Natural killer cell (primary cell): ENCODE measurements around the gene ADGRB3. TPM values are rescaled to one million over a fixed set of nuclear protein-coding genes. Genes with fewer than 3 reads are reported as not detected.

Source experiments
- ATAC-seq, 3 donors: fragments of 150-1000 bp in 2 of 3; fragments of 200-7000 bp in 1 of 3; cut with Tn5 transposase; 1 replicate in 1 of 3; 2 replicates in 2 of 3; pipeline ENCODE4 v1.10.0; 2021; ENCODE audit warnings: mild to moderate bottlenecking in 2 of 3, moderate library complexity in 2 of 3
- DNase-seq, 2 donors: peaks; one replicate each; pipeline versions ENCODE4 v3.0.0 to v3.0.0-alpha.2; 2013 to 2021; ENCODE audit warnings: mixed read lengths in 1 of 2
- H3K27ac ChIP-seq: one replicate; pipeline ENCODE4 v1.5.1; 2013; ENCODE audit warnings: mild to moderate bottlenecking, low read length
- H3K27me3 ChIP-seq: one replicate; pipeline ENCODE4 v1.6.1; 2013; ENCODE audit warnings: low read length; ENCODE audit not compliant: control insufficient read depth, insufficient read depth
- H3K36me3 ChIP-seq: one replicate; pipeline ENCODE4 v1.6.1; 2013; ENCODE audit warnings: low read length; ENCODE audit not compliant: control insufficient read depth, insufficient read depth
- H3K4me1 ChIP-seq: one replicate; pipeline ENCODE4 v1.6.1; 2013; ENCODE audit warnings: low read length; ENCODE audit not compliant: control insufficient read depth, insufficient read depth
- H3K4me3 ChIP-seq: one replicate; pipeline ENCODE4 v1.5.1; 2013; ENCODE audit warnings: low read length
- H3K9me3 ChIP-seq: one replicate; pipeline ENCODE4 v1.6.1; 2013; ENCODE audit warnings: low read length; ENCODE audit not compliant: control insufficient read depth, insufficient read depth
- H3K27ac Mint-ChIP-seq, 2 donors: one replicate each; pipeline ENCODE4 v1.8.0; 2022; ENCODE audit warnings: mild to moderate bottlenecking in 2 of 2, mixed read lengths in 2 of 2, moderate library complexity in 1 of 2
- H3K27me3 Mint-ChIP-seq, 2 donors: one replicate each; pipeline ENCODE4 v1.8.0; 2022; ENCODE audit warnings: low read depth in 2 of 2, mixed read lengths in 2 of 2
- H3K36me3 Mint-ChIP-seq: one replicate; pipeline ENCODE4 v1.8.0; 2022; ENCODE audit warnings: mixed read lengths
- H3K4me1 Mint-ChIP-seq, 2 donors: one replicate each; pipeline ENCODE4 v1.8.0; 2022; ENCODE audit warnings: mixed read lengths in 2 of 2
- H3K4me3 Mint-ChIP-seq: one replicate; pipeline ENCODE4 v1.8.0; 2022; ENCODE audit warnings: mild to moderate bottlenecking, moderate library complexity, mixed read lengths
- H3K9me3 Mint-ChIP-seq, 2 donors: one replicate each; pipeline ENCODE4 v1.8.0; 2022; ENCODE audit warnings: mixed read lengths in 2 of 2
- CTCF ChIP-seq: fragments of 200-600 bp; IDR thresholded peaks from one replicate; pipeline ENCODE4 v1.8.0; 2022; ENCODE audit warnings: antibody characterized with exemption
- WGBS: methylation state at CpG from one replicate; pipeline ENCODE4 v1.1.7; 2013; ENCODE audit warnings: missing lambda C conversion rate; ENCODE audit not compliant: insufficient coverage; 5-methylcytosine and 5-hydroxymethylcytosine counted together
- intact Hi-C: fragments of 100-400 bp; cut with micrococcal nuclease; formaldehyde crosslinking; loops from one replicate; pipeline ENCODE4 v1.14.2; 2022
- total RNA-seq, 4 donors: library from RNA; stranded (reverse); fragments of 120-200 nt in 1 of 4; gene quantifications; one replicate each; pipeline versions ENCODE4 v1.2.3 to v1.2.4, GENCODE V29; 2013 to 2022

ADGRB3 gene
- total RNA-seq, 3 donors from 2014 or later (not counting 1 experiment from before 2014, with no cell fraction given) = not detected

DNA sequence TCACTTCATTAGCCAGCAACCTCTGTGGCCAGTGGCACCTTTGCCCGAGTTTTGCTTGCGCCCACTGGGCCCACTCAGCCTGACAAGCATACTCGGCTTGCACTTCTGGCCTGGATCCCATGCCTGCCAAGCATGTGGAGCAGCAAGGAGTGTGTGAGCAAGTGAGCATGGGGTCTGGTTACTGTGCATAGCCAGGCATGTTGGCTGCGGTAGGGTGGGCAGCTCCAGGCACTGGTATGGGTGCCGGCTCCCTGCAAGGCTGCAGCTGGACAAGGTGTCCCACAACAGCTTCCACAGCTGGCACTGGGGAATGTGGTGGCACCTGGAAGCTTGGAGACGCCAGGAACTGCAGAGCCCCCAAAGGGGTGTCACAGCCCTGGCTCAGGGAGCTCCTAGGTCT lies 510.0 kb downstream of the ADGRB3 start:
- 83% methylated on average over 6 of the region's 6 CpGs for WGBS
- H3K27me3 ChIP-seq = no peaks in the 10 kb centered on the region
- no peaks in the 10 kb centered on the region for H3K36me3 ChIP-seq
- Mint-ChIP-seq H3K4me1 (no peaks in the 10 kb centered on the region), H3K36me3 (peaks cover 8% of the 10 kb centered on the region), H3K4me3 (no peak overlapping the region), H3K9me3 (peaks cover 16 to 20% of the 10 kb centered on the region in 2 donors), H3K27ac (no peak overlapping the region), H3K27me3 (no peaks in the 10 kb centered on the region)
- H3K27ac ChIP-seq = no peak overlapping the region
- ATAC-seq (no peak), DNase-seq (no peak)
- intact Hi-C loops = no loop called here
- H3K4me3 ChIP-seq = no peak overlapping the region
- H3K4me1 ChIP-seq = no peaks in the 10 kb centered on the region
- peaks cover 17% of the 10 kb centered on the region for H3K9me3 ChIP-seq
- no peak for TF ChIP-seq CTCF

DNA sequence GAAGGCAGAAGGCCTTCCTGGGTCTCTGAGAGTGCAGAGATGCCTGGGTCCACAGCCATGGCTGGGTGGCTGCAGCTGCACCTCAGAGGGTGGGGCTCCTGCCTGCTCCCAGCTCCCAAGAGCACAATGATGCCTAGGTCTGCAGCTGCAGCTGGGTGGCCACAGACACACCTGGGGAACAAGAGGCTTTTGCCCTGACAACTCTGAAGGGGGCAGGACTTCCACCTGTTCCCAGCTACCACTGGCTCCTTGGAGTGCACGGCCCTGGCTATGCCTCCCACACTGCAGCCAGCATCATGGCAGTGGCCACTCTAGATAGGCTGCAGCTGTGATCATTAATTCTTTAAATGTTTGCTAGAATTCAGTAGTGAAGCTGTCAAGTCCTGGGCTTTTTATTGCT lies 511.3 kb downstream of the ADGRB3 start:
- H3K27me3 ChIP-seq = no peaks in the 10 kb centered on the region
- no peak overlapping the region for H3K4me3 Mint-ChIP-seq
- no peak overlapping the region for H3K27ac ChIP-seq
- ATAC-seq = no peak
- H3K9me3 ChIP-seq = peaks cover 20% of the 10 kb centered on the region
- no peaks in the 10 kb centered on the region for H3K27me3 Mint-ChIP-seq
- no peaks in the 10 kb centered on the region for H3K36me3 ChIP-seq
- H3K9me3 Mint-ChIP-seq = peaks cover 11 to 15% of the 10 kb centered on the region in 2 donors
- no peaks in the 10 kb centered on the region for H3K4me1 Mint-ChIP-seq
- 79% methylated on average over 1 of the region's 1 CpG for WGBS
- no peak for TF ChIP-seq CTCF
- intact Hi-C loops = no loop called here
- no peak for DNase-seq
- H3K27ac Mint-ChIP-seq = no peak overlapping the region
- H3K4me3 ChIP-seq = no peak overlapping the region
- no peaks in the 10 kb centered on the region for H3K4me1 ChIP-seq
- peaks cover 8% of the 10 kb centered on the region for H3K36me3 Mint-ChIP-seq

- DNase-seq (no peak), ATAC-seq (no peak)
- no peaks in the 10 kb centered on the region for H3K27me3 Mint-ChIP-seq
- no peaks in the 10 kb centered on the region for H3K4me1 Mint-ChIP-seq
- H3K4me3 Mint-ChIP-seq = no peak overlapping the region
- Histone ChIP-seq H3K4me1 (no peaks in the 10 kb centered on the region), H3K9me3 (no peaks in the 10 kb centered on the region), H3K4me3 (no peak overlapping the region), H3K27ac (no peak overlapping the region), H3K27me3 (no peaks in the 10 kb centered on the region), H3K36me3 (no peaks in the 10 kb centered on the region)
- no CpG with 5 or more reads among the region's 1 CpG for WGBS
- H3K9me3 Mint-ChIP-seq = peaks cover 12 to 18% of the 10 kb centered on the region in 2 donors
- intact Hi-C loops = no loop called here
- no peak for TF ChIP-seq CTCF
- H3K27ac Mint-ChIP-seq = no peak overlapping the region
- H3K36me3 Mint-ChIP-seq = no peaks in the 10 kb centered on the region
These were observed 520.4 kb downstream of the ADGRB3 start for GRCh38 chr6:69155467-69155866.

DNA sequence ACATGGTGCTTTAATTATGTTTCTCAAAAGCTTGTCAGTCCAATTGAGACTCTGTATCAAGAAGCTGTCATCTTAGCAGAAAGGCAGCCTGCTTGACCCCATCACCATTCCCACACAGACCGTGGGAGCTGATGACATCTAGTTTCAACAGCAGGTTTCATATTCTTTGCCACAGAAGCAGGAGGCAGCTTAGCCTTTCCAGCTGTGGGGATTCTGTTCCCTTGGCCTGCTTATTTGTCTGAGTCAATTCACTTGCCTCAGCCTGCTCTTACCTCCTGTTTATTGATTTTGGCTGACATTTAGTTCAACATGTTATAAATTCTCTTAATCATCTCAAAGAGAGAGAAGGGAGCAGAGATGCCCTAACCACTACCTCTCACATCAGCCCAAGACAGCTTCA lies 527.7 kb downstream of the ADGRB3 start:
- Mint-ChIP-seq H3K36me3 (no peaks in the 10 kb centered on the region), H3K27me3 (no peaks in the 10 kb centered on the region), H3K27ac (no peak overlapping the region), H3K4me3 (no peak overlapping the region), H3K4me1 (no peaks in the 10 kb centered on the region), H3K9me3 (peaks cover 8% of the 10 kb centered on the region in 2 donors)
- Histone ChIP-seq H3K27ac (no peak overlapping the region), H3K4me3 (no peak overlapping the region), H3K4me1 (no peaks in the 10 kb centered on the region), H3K9me3 (no peaks in the 10 kb centered on the region), H3K36me3 (no peaks in the 10 kb centered on the region), H3K27me3 (no peaks in the 10 kb centered on the region)
- no peak for TF ChIP-seq CTCF
- 70% methylated on average over 1 of the region's 1 CpG for WGBS
- intact Hi-C loops = no loop called here
- ATAC-seq = no peak
- no peak for DNase-seq
